Endothelial cell of umbilical vein (primary cell): ENCODE results near the gene MAGEC3. TPM values are rescaled to one million over a fixed set of nuclear protein-coding genes. Genes with fewer than 3 reads are reported as not detected.

Experiments used
- Bru-seq: library from RNA; stranded (reverse); fragments of 400-500 nt; gene quantifications from one replicate; lab custom pipeline; 2021; lab: Mats Ljungman, UMichigan
- BruChase-seq, 2 experiments: library from RNA; stranded (reverse); fragments of 400-500 nt; gene quantifications; one replicate each; lab custom pipeline; 2021; lab: Mats Ljungman, UMichigan
- BruUV-seq: library from RNA; stranded (reverse); fragments of 400-500 nt; replicated peaks from 2 replicates; lab custom pipeline; 2021; lab: Mats Ljungman, UMichigan
- CTCF ChIA-PET: fragments of 300-600, 350-600 bp; sonication (Branson Sonifier 250); formaldehyde crosslinking; loops from one replicate; lab custom pipeline; 2021; ENCODE audit warnings: antibody characterized with exemption, inconsistent platforms; lab: Charles Lee
- POLR2A ChIA-PET: fragments of 300-600, 350-600 bp; sonication (Branson Sonifier 250); formaldehyde crosslinking; loops from one replicate; lab custom pipeline; 2021; ENCODE audit warnings: antibody characterized with exemption, inconsistent platforms; lab: Charles Lee
- DNase-seq: peaks from one replicate; pipeline ENCODE4 v3.0.0-alpha.2; 2011; ENCODE audit warnings: low read depth, low spot score
- FAIRE-seq: peaks from 2 replicates; lab custom pipeline; 2011; peaks lifted over from hg19 to GRCh38; lab: Jason Lieb, UNC
- H2AFZ ChIP-seq: 2 replicates; pipeline ENCODE4 v1.6.0; 2012; ENCODE audit warnings: low read depth, low read length, control low read depth, inconsistent platforms
- H3K27ac ChIP-seq: 2 replicates; pipeline ENCODE4 v1.5.1; 2011; ENCODE audit warnings: low read depth, mild to moderate bottlenecking, control low read depth, low read length, moderate library complexity; ENCODE audit not compliant: insufficient read depth
- H3K27me3 ChIP-seq, 2 experiments: 2 replicates each; pipeline versions ENCODE4 v1.6.0 to v1.6.1; 2011; ENCODE audit warnings: low read length in 2 of 2, mixed read lengths in 1 of 2; ENCODE audit not compliant: control insufficient read depth in 2 of 2, insufficient read depth in 2 of 2
- H3K36me3 ChIP-seq, 2 experiments: 2 replicates in 1 of 2; 3 replicates in 1 of 2; pipeline ENCODE4 v1.5.1; 2011; ENCODE audit warnings: low read length in 2 of 2, mild to moderate bottlenecking in 1 of 2, moderate library complexity in 1 of 2; ENCODE audit not compliant: control insufficient read depth in 2 of 2, insufficient read depth in 2 of 2; ENCODE audit errors: extremely low read depth in 1 of 2
- H3K4me1 ChIP-seq: 3 replicates; pipeline ENCODE4 v1.5.1; 2011; ENCODE audit warnings: mild to moderate bottlenecking, low read length; ENCODE audit not compliant: control insufficient read depth, insufficient read depth; ENCODE audit errors: extremely low read depth
- H3K4me2 ChIP-seq: 2 replicates; pipeline ENCODE4 v1.6.1; 2011; ENCODE audit warnings: low read length, control low read depth, mixed read lengths; ENCODE audit not compliant: insufficient read depth
- H3K4me3 ChIP-seq, 3 experiments: fragments of 200-600 bp in 1 of 3; sonication (generic), shearing (Covaris generic) in 1 of 3; replicated peaks in 1 of 3; 2 replicates each; pipeline ENCODE4 v1.5.1; 2011 to 2016; ENCODE audit warnings: control low read depth in 3 of 3, low read length in 3 of 3, mild to moderate bottlenecking in 2 of 3, inconsistent platforms in 1 of 3, low read depth in 1 of 3, moderate library complexity in 1 of 3; ENCODE audit not compliant: insufficient read depth in 1 of 3
- H3K79me2 ChIP-seq: 2 replicates; pipeline ENCODE4 v1.6.0; 2012; ENCODE audit warnings: low read length, inconsistent platforms; ENCODE audit not compliant: control insufficient read depth, insufficient read depth
- H3K9ac ChIP-seq: replicated peaks from 2 replicates; pipeline ENCODE3; 2011; ENCODE audit warnings: low read length, control low read depth; ENCODE audit not compliant: insufficient read depth; ENCODE audit errors: extremely low read depth
- H3K9me1 ChIP-seq: replicated peaks from 3 replicates; pipeline ENCODE4 v1.6.0; 2011; ENCODE audit warnings: mild to moderate bottlenecking, low read length; ENCODE audit not compliant: control insufficient read depth, insufficient read depth; ENCODE audit errors: extremely low read depth
- H3K9me3 ChIP-seq: replicated peaks from 2 replicates; pipeline ENCODE4 v1.5.1; 2012; ENCODE audit warnings: low read length, inconsistent platforms; ENCODE audit not compliant: control insufficient read depth, insufficient read depth
- H4K20me1 ChIP-seq: replicated peaks from 2 replicates; pipeline ENCODE3; 2011; ENCODE audit warnings: mild to moderate bottlenecking, low read length; ENCODE audit not compliant: control insufficient read depth, insufficient read depth; ENCODE audit errors: extremely low read depth
- GATA2 ChIP-seq: IDR thresholded peaks from 2 replicates; pipeline ENCODE4 v1.7.0; 2011; ENCODE audit warnings: low read depth, mild to moderate bottlenecking, moderate library complexity, mixed read lengths, low read length; ENCODE audit not compliant: insufficient read length, insufficient read depth
- dilution Hi-C: fragments of 300-500 bp; cut with MboI; formaldehyde crosslinking; loops from one replicate; pipeline ENCODE4 v1.15.0; 2019; ENCODE audit warnings: low sequenced_read_pairs; ENCODE audit not compliant: extremely low pct_ligation_motif_present
- intact Hi-C: fragments of 100-400 bp; cut with micrococcal nuclease; formaldehyde crosslinking; loops from one replicate; pipeline ENCODE4 v1.10.0; 2022
- long read RNA-seq: library from polyadenylated mRNA; stranded (forward); transcript quantifications from one replicate; pipeline ENCODE4 v2.0.0, GENCODE V29; 2021
- polyA minus RNA-seq, 3 experiments: library from RNA; depleted of rRNA, polyadenylated mRNA; stranded (reverse); fragments of >200 nt; gene quantifications; 1 replicate in 1 of 3; 2 replicates in 2 of 3; pipeline ENCODE4 v1.2.3, GENCODE V29; 2011
- polyA plus RNA-seq, 4 experiments: library from polyadenylated mRNA; depleted of rRNA in 3 of 4; stranded (reverse) in 3 of 4; unstranded in 1 of 4; fragments of >200 nt; gene quantifications; 2 replicates each; pipeline versions ENCODE4 v1.2.1 to v1.2.3, GENCODE V29; 2011 to 2012; ENCODE audit warnings: missing spikeins in 1 of 4
- total RNA-seq: library from RNA; stranded (reverse); gene quantifications from 2 replicates; pipeline ENCODE4 v1.2.3, GENCODE V29; 2021
- TF ChIP-seq, protein P1 (sequence below), 2 donors: IDR thresholded peaks; 1 replicate in 1 of 2; 2 replicates in 1 of 2; pipeline ENCODE4 v1.5.1; 2011; ENCODE audit warnings: low read length in 2 of 2, mild to moderate bottlenecking in 2 of 2, moderate library complexity in 2 of 2, control low read depth in 1 of 2, inconsistent platforms in 1 of 2, low read depth in 1 of 2; ENCODE audit not compliant: insufficient read depth in 1 of 2; ENCODE audit errors: extremely low read depth in 1 of 2

Gene MAGEC3, protein sequence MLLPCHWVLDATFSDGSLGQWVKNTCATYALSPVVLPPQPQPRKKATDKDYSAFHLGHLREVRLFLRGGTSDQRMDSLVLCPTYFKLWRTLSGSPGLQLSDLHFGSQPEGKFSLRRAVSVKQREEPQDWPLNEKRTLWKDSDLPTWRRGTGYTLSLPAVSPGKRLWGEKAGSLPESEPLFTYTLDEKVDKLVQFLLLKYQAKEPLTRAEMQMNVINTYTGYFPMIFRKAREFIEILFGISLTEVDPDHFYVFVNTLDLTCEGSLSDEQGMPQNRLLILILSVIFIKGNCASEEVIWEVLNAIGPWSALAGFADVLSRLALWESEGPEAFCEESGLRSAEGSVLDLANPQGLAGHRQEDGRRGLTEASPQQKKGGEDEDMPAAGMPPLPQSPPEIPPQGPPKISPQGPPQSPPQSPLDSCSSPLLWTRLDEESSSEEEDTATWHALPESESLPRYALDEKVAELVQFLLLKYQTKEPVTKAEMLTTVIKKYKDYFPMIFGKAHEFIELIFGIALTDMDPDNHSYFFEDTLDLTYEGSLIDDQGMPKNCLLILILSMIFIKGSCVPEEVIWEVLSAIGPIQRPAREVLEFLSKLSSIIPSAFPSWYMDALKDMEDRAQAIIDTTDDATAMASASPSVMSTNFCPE
- total RNA-seq = not detected in 2 replicates
- 0.07 and 0.08 TPM in 2 replicates for polyA plus RNA-seq
- polyA plus RNA-seq (2011; cell fraction: cytosol; rRNA removed) = not detected in 2 replicates
- polyA plus RNA-seq (2011; cell fraction: nucleus; rRNA removed) = 0.63 and 0.94 TPM in 2 replicates
- polyA plus RNA-seq (2012) = not detected in 2 replicates
- polyA minus RNA-seq = not detected in 2 replicates
- not detected for polyA minus RNA-seq (2011; cell fraction: cytosol; rRNA and poly(A)+ RNA removed)
- not detected in 2 replicates for polyA minus RNA-seq (2011; cell fraction: nucleus; rRNA and poly(A)+ RNA removed)
- percentile 8 among the genes with signal in this experiment for Bru-seq, nascent RNA
- BruChase-seq, experiment 1, labeled RNA remaining after a 6-hour chase = percentile 20 among the genes with signal in this experiment
- BruChase-seq, experiment 2, labeled RNA remaining after a 2-hour chase = percentile 21 among the genes with signal in this experiment
- long read RNA-seq = 0 reads

DNA sequence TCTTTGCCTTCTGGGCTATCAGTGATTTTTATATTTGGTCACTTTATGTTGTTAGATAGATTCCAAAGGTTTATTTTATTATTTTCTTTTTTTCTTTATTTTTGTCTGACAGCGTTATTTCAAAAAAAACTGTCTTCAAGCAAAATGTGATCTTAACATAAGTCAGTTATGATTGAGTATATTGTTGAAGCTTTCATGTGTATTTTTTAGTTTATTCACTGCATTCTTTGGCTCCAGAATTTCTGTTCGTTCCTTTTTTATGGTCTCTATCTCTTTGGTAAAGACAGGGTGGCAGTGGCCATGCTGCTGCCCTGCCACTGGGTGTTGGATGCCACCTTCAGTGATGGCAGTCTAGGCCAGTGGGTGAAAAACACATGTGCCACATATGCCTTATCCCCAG is at the start of gene MAGEC3:
MAGEC3 (plus strand) TSS at position 301 of the 400 bp plus-strand sequence; CDS start at position 301, 0 bp downstream.
- no peaks in the 10 kb centered on the region for H3K9me1 ChIP-seq
- CTCF ChIA-PET = no interaction called here
- H3K27ac ChIP-seq = no peak within 1 kb of the TSS
- H3K27me3 ChIP-seq = no peaks in the 10 kb centered on the region
- no peaks in the 10 kb centered on the region for H4K20me1 ChIP-seq
- no peak within 1 kb of the TSS for H3K9ac ChIP-seq
- no peaks in the 10 kb centered on the region for H3K79me2 ChIP-seq
- H3K36me3 ChIP-seq = no peaks in the 10 kb centered on the region
- dilution Hi-C loops (no loop called here), intact Hi-C loops (no loop called here)
- BruUV-seq = no TSS peak
- no peak for TF ChIP-seq GATA2
- TF ChIP-seq, protein P1, sequence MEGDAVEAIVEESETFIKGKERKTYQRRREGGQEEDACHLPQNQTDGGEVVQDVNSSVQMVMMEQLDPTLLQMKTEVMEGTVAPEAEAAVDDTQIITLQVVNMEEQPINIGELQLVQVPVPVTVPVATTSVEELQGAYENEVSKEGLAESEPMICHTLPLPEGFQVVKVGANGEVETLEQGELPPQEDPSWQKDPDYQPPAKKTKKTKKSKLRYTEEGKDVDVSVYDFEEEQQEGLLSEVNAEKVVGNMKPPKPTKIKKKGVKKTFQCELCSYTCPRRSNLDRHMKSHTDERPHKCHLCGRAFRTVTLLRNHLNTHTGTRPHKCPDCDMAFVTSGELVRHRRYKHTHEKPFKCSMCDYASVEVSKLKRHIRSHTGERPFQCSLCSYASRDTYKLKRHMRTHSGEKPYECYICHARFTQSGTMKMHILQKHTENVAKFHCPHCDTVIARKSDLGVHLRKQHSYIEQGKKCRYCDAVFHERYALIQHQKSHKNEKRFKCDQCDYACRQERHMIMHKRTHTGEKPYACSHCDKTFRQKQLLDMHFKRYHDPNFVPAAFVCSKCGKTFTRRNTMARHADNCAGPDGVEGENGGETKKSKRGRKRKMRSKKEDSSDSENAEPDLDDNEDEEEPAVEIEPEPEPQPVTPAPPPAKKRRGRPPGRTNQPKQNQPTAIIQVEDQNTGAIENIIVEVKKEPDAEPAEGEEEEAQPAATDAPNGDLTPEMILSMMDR (IDR thresholded peaks at IDR 0.05; ENCODE audit: extremely low read depth in 1 of 2, insufficient read depth in 1 of 2, low read depth in 1 of 2, low read length in 2 of 2) = no peak
- H3K4me1 ChIP-seq = no peaks in the 10 kb centered on the region
- DNase-seq = no peak
- H3K9me3 ChIP-seq = no peaks in the 10 kb centered on the region
- no peak within 1 kb of the TSS for H3K4me3 ChIP-seq
- FAIRE-seq = no peak
- H2AFZ ChIP-seq = no peak within 1 kb of the TSS
- no peak within 1 kb of the TSS for H3K4me2 ChIP-seq
- POLR2A ChIA-PET = no interaction called here
